ENCODE data around the gene MAB21L4.

The MAB21L4 gene

GRCh38 chr2:240865391-240865790 lies 30.6 kb downstream of the MAB21L4 start:
- no peak for TF ChIP-seq ZFX (IDR thresholded peaks at IDR 0.05)
- TF ChIP-seq, protein P1, sequence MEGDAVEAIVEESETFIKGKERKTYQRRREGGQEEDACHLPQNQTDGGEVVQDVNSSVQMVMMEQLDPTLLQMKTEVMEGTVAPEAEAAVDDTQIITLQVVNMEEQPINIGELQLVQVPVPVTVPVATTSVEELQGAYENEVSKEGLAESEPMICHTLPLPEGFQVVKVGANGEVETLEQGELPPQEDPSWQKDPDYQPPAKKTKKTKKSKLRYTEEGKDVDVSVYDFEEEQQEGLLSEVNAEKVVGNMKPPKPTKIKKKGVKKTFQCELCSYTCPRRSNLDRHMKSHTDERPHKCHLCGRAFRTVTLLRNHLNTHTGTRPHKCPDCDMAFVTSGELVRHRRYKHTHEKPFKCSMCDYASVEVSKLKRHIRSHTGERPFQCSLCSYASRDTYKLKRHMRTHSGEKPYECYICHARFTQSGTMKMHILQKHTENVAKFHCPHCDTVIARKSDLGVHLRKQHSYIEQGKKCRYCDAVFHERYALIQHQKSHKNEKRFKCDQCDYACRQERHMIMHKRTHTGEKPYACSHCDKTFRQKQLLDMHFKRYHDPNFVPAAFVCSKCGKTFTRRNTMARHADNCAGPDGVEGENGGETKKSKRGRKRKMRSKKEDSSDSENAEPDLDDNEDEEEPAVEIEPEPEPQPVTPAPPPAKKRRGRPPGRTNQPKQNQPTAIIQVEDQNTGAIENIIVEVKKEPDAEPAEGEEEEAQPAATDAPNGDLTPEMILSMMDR (conservative IDR thresholded peaks at IDR 0.05): no peak
- H3K27ac ChIP-seq: no peak overlapping the region

GRCh38 chr2:240864475-240864874 lies 31.5 kb downstream of the MAB21L4 start:
- no peak overlapping the region for H3K27ac ChIP-seq

DNA sequence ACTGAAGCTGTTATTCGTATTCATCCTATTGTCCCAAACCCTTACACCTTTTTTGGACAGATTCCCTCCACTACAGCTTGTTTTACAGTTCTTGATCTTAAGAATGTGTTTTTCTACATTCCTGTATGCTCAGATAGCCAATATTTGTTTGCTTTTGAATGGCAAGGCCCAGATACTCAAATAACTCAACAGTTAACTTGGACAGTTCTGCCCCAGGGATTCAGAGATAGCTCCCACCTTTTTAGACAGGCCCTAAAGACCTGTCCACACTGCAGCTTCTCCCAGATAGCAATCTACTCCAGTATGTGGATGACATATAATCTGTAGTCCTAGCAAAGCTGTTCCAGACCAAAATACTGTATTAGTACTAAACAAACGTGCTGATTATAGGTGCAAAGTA lies 34.4 kb downstream of the MAB21L4 start:
- TF ChIP-seq, protein P1 (conservative IDR thresholded peaks at IDR 0.05): no peak
- TF ChIP-seq ZFX (IDR thresholded peaks at IDR 0.05): no peak
- H3K27ac ChIP-seq: no peak overlapping the region

More at GRCh38 chr2:240864475-240864874, 31.5 kb downstream of the MAB21L4 start:
- TF ChIP-seq ZFX (IDR thresholded peaks at IDR 0.05): no peak
- TF ChIP-seq, protein P1 (conservative IDR thresholded peaks at IDR 0.05): no peak

DNA sequence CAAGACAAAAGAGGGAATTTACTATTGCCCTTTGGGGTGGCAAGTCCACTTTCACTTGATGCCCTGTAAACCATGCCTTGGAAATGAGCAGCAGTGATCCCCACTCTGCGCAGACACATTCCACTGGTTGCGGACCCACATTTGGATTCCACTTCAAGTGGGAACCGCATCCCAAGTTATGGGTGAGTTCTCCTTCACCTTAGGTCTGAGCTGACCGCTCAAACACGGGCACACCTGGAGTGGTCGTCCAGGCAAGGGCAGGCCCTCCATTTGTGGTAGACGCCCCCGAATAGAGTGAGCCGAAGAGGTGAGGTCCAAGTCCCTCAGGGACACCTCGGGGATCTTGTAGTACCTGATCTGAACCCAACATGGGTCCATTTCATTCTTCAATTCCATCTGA lies 37.1 kb downstream of the MAB21L4 start:
- no peak for TF ChIP-seq ZFX (IDR thresholded peaks at IDR 0.05)
- TF ChIP-seq, protein P1 (conservative IDR thresholded peaks at IDR 0.05): no peak
- H3K27ac ChIP-seq: no peak overlapping the region

- H3K27ac ChIP-seq: no peak overlapping the region
- TF ChIP-seq ZFX (IDR thresholded peaks at IDR 0.05): no peak
Measured at GRCh38 chr2:240858321-240858720, 37.6 kb downstream of the MAB21L4 start.

GRCh38 chr2:240857039-240858008 lies 38.6 kb downstream of the MAB21L4 start:
- H3K27ac ChIP-seq: no peak overlapping the region
- TF ChIP-seq ZFX (IDR thresholded peaks at IDR 0.05): no peak

DNA sequence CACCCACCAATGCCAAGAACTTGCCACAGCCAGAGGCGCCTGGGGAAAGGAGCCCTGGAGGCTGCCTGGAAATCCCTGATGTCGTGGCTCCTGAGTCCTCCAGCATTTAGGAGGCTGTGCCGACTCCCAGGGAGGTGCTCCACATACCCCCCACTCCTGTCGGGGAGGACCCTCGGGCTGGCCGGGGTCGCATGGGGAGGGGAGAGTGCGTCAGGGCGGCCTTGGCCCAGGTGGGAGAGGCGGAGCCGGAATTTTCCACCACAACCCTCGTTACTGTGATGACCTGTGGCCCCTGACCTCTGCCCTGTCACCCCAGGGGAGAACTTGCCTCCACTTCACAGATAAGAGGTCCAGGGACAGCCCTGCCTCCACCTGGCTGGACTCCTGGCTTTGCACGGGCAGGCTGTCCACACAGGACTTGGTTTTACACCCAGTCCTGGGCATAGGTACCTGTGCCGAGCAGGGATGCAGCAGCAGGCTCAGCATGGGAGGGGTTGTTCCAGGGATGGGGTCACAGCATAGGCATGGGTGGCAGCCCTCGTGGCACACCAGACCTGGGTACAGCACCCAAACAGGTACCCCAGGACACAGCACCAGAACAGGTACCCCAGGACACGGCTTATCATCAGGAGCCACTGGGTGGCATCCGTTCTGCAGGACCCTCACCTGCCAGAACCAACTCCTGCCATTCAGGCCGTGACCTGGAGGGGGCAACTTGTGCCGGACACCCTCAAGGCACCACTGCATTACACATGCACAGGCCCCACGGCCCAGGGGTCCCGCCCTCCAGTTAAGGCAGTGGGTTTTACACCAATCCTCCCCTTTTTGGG lies 39.6 kb downstream of the MAB21L4 start:
- TF ChIP-seq, protein P1 (conservative IDR thresholded peaks at IDR 0.05): no peak; the same call in 1 of the 2 replicates
- no peak for TF ChIP-seq ZFX (IDR thresholded peaks at IDR 0.05)
- H3K27ac ChIP-seq: no peak overlapping the region

DNA sequence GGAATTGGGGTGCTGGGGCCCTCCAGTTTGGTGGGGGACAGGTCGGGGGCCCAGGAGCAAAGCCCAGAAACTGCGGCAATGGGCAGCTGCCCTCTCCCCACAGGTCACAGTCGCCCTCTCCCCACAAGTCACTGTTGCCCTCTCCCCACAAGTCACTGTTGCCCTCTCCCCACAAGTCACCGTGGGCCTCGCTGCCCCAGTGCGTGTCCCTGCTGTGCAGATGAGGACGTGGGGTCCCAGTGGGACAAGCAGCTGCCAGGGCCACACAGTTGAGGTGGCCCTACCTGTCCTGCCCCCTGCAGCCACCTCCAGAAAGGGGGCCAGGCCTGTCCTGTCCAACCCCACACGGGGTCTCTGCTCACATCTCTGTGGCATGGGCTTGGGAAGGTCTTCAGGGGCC lies 40.3 kb downstream of the MAB21L4 start:
- no peak overlapping the region for H3K27ac ChIP-seq
- TF ChIP-seq ZFX (IDR thresholded peaks at IDR 0.05): no peak
- TF ChIP-seq, protein P1 (conservative IDR thresholded peaks at IDR 0.05): no peak

Measured in C4-2B (cell line).